HL-60 (cell line): ENCODE data around the gene MSI2.

Experiments
- GABPA ChIP-seq: IDR thresholded peaks from 2 replicates; pipeline ENCODE4 v1.6.1; 2012; ENCODE audit warnings: low read depth
- POLR2AphosphoS5 ChIP-seq: IDR thresholded peaks from 2 replicates; pipeline ENCODE4 v1.6.1; 2012; ENCODE audit warnings: low read depth
- TF ChIP-seq, protein P1 (sequence below): IDR thresholded peaks from one replicate; pipeline ENCODE4 v1.5.1; 2011; ENCODE audit warnings: low read length, control low read depth, inconsistent platforms; ENCODE audit not compliant: insufficient read depth

DNA sequence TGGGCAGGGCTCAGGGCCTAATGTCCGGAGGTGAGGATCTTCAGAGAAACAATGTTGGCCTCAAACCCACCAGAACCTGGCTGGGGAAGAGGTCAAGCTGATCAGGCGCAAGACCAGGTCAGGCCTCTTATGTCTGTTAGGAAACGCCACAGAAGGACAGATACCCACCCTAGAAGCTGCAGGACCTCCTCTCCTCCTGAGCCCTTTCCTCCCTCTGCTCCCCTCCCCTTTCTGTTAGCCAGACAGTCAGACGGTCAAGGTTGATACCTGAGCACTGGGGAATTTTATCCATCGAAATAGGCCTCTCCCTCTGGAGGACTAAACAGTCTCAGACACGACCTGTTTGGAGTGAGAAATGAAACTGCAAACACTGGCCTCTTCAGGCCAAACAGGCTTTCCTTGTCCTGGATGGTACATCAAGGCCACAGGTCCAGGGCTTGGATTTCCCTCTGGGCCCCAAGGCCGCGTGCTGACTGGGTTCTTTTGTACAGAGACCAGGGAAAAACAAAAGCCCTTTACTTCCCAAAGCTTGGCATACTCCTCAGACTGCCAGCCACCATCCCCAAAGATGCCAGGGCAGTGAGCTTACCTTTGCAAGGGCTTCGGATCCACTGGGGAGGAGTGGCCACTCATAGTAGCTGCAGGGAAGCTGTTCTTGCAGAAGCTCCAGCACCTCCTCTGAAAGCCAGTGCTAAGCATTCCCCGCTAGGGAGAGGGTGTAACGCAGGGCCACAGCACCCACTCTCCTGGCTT, 353.0 kb downstream of the MSI2 start:
- TF ChIP-seq, protein P1, sequence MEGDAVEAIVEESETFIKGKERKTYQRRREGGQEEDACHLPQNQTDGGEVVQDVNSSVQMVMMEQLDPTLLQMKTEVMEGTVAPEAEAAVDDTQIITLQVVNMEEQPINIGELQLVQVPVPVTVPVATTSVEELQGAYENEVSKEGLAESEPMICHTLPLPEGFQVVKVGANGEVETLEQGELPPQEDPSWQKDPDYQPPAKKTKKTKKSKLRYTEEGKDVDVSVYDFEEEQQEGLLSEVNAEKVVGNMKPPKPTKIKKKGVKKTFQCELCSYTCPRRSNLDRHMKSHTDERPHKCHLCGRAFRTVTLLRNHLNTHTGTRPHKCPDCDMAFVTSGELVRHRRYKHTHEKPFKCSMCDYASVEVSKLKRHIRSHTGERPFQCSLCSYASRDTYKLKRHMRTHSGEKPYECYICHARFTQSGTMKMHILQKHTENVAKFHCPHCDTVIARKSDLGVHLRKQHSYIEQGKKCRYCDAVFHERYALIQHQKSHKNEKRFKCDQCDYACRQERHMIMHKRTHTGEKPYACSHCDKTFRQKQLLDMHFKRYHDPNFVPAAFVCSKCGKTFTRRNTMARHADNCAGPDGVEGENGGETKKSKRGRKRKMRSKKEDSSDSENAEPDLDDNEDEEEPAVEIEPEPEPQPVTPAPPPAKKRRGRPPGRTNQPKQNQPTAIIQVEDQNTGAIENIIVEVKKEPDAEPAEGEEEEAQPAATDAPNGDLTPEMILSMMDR, result no peak
- TF ChIP-seq POLR2AphosphoS5 (no peak), GABPA (no peak)
